Tibial nerve (tissue), 4 donors: Measurements from ENCODE around the gene MCF2L2. TPM values are rescaled to one million over a fixed set of nuclear protein-coding genes. Genes with fewer than 3 reads are reported as not detected.

Source experiments
- DNase-seq, 2 donors: peaks; one replicate each; pipeline ENCODE4 v3.0.0-alpha.2; 2019; ENCODE audit warnings: low spot score in 2 of 2
- H3K27ac ChIP-seq, 4 donors: fragments of 200-600 bp; sonication (generic) in 3 of 4; one replicate each; pipeline ENCODE4 v1.5.1; 2017 to 2019; ENCODE audit warnings: mild to moderate bottlenecking in 1 of 4
- H3K27me3 ChIP-seq, 2 donors: fragments of 200-600 bp; sonication (generic) in 1 of 2; one replicate each; pipeline versions ENCODE4 v1.5.1 to v1.6.0; 2017 to 2019
- H3K36me3 ChIP-seq, 3 donors: fragments of 200-600 bp; sonication (generic); one replicate each; pipeline ENCODE4 v1.5.1; 2018 to 2019
- H3K4me1 ChIP-seq, 4 donors: fragments of 200-600 bp; sonication (generic) in 3 of 4; one replicate each; pipeline ENCODE4 v1.5.1; 2017 to 2019
- H3K4me3 ChIP-seq, 4 donors: fragments of 200-600 bp; sonication (generic) in 3 of 4; one replicate each; pipeline ENCODE4 v1.5.1; 2017 to 2019; ENCODE audit warnings: mild to moderate bottlenecking in 1 of 4, moderate library complexity in 1 of 4
- H3K9me3 ChIP-seq, 4 donors: fragments of 200-600 bp; sonication (generic) in 3 of 4; one replicate each; pipeline ENCODE4 v1.5.1; 2017 to 2019
- EP300 ChIP-seq, 2 donors: sonication (generic); formaldehyde crosslinking; IDR thresholded peaks; one replicate each; pipeline ENCODE4 v1.6.1; 2017; ENCODE audit warnings: antibody characterized with exemption in 2 of 2, mild to moderate bottlenecking in 1 of 2
- POLR2A ChIP-seq, 2 donors: fragments of 450-650 bp; IDR thresholded peaks; one replicate each; pipeline ENCODE4 v1.6.1; 2017; ENCODE audit warnings: antibody characterized with exemption in 2 of 2, mild to moderate bottlenecking in 2 of 2, moderate library complexity in 2 of 2
- WGBS, 2 donors: methylation state at CpG; one replicate each; pipeline ENCODE4 v1.1.5; 2018; 5-methylcytosine and 5-hydroxymethylcytosine counted together
- total RNA-seq, 4 donors: library from RNA; depleted of rRNA; stranded (reverse); fragments of >200 nt; gene quantifications; one replicate each; pipeline ENCODE4 v1.1.0, GENCODE V29; 2016
- TF ChIP-seq, protein P1 (sequence below), 5 experiments: fragments of 200-600 bp in 3 of 5; fragments of 450-650 bp in 2 of 5; sonication (generic) in 3 of 5; IDR thresholded peaks; one replicate each; pipeline ENCODE4 v1.5.1; 2016 to 2019; ENCODE audit warnings: antibody characterized with exemption in 5 of 5, mild to moderate bottlenecking in 3 of 5, moderate library complexity in 2 of 5

Gene MCF2L2
- total RNA-seq, 4 donors from 2014 or later = 0.90 to 24.9 (median 1.8) TPM

DNA sequence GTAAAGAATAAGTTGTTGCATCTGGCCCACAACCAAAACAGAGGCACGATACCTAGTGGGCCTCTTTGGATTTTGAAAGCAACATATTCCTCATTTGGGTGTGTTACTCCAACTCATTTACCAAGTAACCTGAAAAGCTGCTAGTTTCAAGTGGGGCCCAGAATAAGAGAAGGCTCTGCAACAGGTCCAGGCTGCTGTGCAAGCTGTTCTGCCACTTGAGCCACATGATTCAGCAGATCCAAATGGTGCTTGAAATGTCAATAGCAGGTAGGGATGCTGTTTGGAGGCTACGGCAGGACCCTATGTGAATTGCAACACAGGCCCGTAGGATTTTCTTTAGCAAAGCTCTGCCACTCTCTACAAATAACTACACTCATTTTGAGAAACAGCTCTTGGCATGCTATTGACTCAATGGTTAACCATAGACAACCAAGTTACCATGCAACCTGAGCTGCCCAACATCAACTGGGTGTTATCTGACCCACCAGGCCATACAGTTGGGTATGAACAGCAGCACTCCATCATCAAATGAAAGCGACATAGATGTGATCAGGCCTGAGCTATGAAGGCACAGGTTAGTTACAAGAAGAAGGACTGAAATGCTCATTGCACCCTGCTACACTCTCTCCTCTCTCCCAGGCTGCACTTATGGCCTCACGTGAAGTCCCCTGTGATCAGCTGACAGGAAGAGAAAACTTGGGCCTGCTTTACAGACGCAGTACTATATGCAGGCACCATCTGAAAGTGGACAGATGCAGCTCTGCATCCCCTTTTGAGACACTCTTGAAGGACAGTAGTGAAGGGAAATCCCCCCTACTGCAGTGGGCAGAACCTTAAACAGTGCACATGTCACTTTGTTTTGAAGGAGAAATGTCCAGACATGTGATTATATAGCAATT lies 9.5 kb upstream of the MCF2L2 start:
- H3K27me3 ChIP-seq = no peaks in the 10 kb centered on the region
- TF ChIP-seq POLR2A (IDR thresholded peaks at IDR 0.05) = no peak
- TF ChIP-seq EP300 (IDR thresholded peaks at IDR 0.05) = no peak
- TF ChIP-seq, protein P1, sequence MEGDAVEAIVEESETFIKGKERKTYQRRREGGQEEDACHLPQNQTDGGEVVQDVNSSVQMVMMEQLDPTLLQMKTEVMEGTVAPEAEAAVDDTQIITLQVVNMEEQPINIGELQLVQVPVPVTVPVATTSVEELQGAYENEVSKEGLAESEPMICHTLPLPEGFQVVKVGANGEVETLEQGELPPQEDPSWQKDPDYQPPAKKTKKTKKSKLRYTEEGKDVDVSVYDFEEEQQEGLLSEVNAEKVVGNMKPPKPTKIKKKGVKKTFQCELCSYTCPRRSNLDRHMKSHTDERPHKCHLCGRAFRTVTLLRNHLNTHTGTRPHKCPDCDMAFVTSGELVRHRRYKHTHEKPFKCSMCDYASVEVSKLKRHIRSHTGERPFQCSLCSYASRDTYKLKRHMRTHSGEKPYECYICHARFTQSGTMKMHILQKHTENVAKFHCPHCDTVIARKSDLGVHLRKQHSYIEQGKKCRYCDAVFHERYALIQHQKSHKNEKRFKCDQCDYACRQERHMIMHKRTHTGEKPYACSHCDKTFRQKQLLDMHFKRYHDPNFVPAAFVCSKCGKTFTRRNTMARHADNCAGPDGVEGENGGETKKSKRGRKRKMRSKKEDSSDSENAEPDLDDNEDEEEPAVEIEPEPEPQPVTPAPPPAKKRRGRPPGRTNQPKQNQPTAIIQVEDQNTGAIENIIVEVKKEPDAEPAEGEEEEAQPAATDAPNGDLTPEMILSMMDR (IDR thresholded peaks at IDR 0.05) = no peak
- WGBS, 2 donors = 81 to 88% methylated on average over 6 of the region's 6 CpGs

DNA sequence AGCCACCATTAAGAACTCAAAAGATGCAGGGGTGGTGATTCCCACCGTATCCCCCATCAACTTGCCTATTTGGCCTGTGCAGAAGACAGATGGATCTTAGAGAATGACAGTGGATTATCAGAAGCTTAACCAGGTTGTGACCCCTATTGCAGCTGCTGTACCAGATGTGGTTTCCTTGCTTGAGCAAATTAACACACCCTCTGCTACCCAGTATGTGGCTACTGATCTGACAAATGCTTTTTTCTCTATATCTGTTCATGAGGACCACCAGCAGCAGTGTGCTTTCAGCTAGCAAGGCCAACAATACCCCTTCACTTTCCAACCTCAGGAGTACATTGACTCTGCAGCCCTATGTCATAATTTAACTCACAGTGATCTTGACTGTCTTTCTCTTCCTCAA lies 8.6 kb upstream of the MCF2L2 start:
- Histone ChIP-seq H3K9me3 (no peaks in the 10 kb centered on the region), H3K36me3 (no peaks in the 10 kb centered on the region), H3K4me3 (no peak overlapping the region), H3K4me1 (no peaks in the 10 kb centered on the region), H3K27me3 (no peaks in the 10 kb centered on the region), H3K27ac (no peak overlapping the region)
- no peak for DNase-seq
- WGBS, 2 donors = 52 to 57% methylated on average over 1 of the region's 1 CpG
- no peak for TF ChIP-seq POLR2A (IDR thresholded peaks at IDR 0.05)
- no peak for TF ChIP-seq EP300 (IDR thresholded peaks at IDR 0.05)

More for the DNA sequence above, 9.5 kb upstream of the MCF2L2 start:
- H3K9me3 ChIP-seq = peaks cover 0 to 7% (median under 1%) of the 10 kb centered on the region in 4 donors
- no peak for DNase-seq
- H3K4me3 ChIP-seq = no peak overlapping the region
- H3K36me3 ChIP-seq = no peaks in the 10 kb centered on the region
- H3K27ac ChIP-seq = no peak overlapping the region
- H3K4me1 ChIP-seq = no peaks in the 10 kb centered on the region

DNA sequence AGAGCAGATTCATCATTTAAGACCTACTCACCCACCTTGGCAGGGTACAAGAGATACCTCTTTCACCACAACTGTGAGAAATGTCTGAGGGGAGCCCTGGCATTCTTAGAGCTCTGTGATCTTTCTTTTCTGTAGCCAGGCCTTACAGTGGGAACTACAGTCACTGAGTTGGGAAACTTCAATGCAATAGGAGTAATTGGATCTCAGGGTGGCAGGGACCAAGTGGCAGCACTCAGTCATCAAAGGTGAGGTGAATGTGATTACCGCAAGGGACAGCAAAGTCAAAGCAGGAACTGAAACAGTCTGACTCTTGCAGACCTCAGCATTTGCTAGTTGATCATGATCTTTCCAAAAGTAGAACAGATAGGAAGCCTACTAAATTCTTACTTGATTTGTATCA lies 7.2 kb upstream of the MCF2L2 start:
- no peaks in the 10 kb centered on the region for H3K36me3 ChIP-seq
- no peak for TF ChIP-seq POLR2A (IDR thresholded peaks at IDR 0.05)
- TF ChIP-seq, protein P1 (IDR thresholded peaks at IDR 0.05) = no peak
- TF ChIP-seq EP300 (IDR thresholded peaks at IDR 0.05) = no peak
- H3K4me3 ChIP-seq = no peak overlapping the region
- H3K27me3 ChIP-seq = no peaks in the 10 kb centered on the region
- H3K27ac ChIP-seq = no peak overlapping the region
- no peaks in the 10 kb centered on the region for H3K4me1 ChIP-seq
- no peak for DNase-seq
- no peaks in the 10 kb centered on the region for H3K9me3 ChIP-seq
- WGBS, 2 donors = 69 to 80% methylated on average over 1 of the region's 1 CpG

DNA sequence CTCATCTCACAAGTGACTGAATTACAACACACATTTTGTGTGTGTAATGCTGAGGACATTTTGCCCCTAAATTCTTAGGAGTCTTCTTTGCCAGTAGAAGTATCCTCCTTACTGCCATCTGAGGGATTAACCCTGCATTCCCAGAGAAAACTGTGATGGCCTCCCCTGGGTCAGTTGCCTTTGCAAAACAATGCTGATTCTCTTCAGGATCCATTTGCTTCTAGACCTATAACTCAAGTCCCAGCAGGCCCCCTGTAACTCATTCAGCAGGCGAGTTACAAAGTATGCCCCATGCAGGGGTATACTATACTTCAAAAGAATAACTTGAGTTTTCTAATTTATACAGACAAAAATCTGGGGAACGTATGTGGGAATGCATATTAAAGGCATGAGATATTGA lies 6.6 kb upstream of the MCF2L2 start:
- H3K4me1 ChIP-seq = no peaks in the 10 kb centered on the region
- H3K4me3 ChIP-seq = no peak overlapping the region
- no peaks in the 10 kb centered on the region for H3K27me3 ChIP-seq
- H3K27ac ChIP-seq = no peak overlapping the region
- 81 to 82% methylated on average over 2 of the region's 2 CpGs for WGBS, 2 donors
- DNase-seq = no peak
- H3K36me3 ChIP-seq = no peaks in the 10 kb centered on the region
- no peaks in the 10 kb centered on the region for H3K9me3 ChIP-seq
- no peak for TF ChIP-seq POLR2A (IDR thresholded peaks at IDR 0.05)
- TF ChIP-seq, protein P1 (IDR thresholded peaks at IDR 0.05) = no peak
- TF ChIP-seq EP300 (IDR thresholded peaks at IDR 0.05) = no peak

DNA sequence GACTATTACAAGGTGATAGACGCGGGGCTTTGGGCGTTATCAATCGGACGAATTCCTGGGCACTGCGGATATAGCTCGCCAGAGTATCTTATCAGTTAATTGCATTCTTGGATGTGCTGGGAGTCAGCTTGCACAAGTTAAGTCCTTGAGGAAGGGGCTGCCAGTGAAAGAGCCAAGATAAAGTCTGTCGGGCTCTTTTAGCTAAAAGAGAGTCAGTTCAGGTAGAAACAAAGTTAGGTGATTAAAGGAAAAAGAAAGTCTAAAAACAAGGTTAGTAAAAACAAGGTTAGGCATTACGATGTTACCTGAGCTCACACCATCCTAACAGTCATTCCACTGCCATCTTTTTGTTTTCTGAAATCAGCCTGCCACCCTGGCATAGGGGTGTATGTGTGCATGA lies 6.1 kb upstream of the MCF2L2 start:
- no peaks in the 10 kb centered on the region for H3K9me3 ChIP-seq
- TF ChIP-seq EP300 (IDR thresholded peaks at IDR 0.05) (no peak), POLR2A (IDR thresholded peaks at IDR 0.05) (no peak)
- TF ChIP-seq, protein P1 (IDR thresholded peaks at IDR 0.05) = no peak
- WGBS, 2 donors = 39 to 52% methylated on average over 9 of the region's 9 CpGs
- no peaks in the 10 kb centered on the region for H3K4me1 ChIP-seq
- no peak overlapping the region for H3K27ac ChIP-seq
- no peaks in the 10 kb centered on the region for H3K36me3 ChIP-seq
- no peaks in the 10 kb centered on the region for H3K27me3 ChIP-seq
- DNase-seq = no peak
- H3K4me3 ChIP-seq = no peak overlapping the region
